Osteoblast (primary cell): ENCODE results near the gene CHCHD1. TPM values are rescaled to one million over a fixed set of nuclear protein-coding genes. Genes with fewer than 3 reads are reported as not detected.
A peak's percentile ranks its signal among the peaks of the same experiment; 100 is the strongest.

Experiments
- DNase-seq: peaks from one replicate; pipeline ENCODE4 v3.0.0; 2011; ENCODE audit warnings: low spot score, mixed read lengths; ENCODE audit not compliant: insufficient read length; ENCODE audit errors: missing footprints
- H2AFZ ChIP-seq: 2 replicates; pipeline ENCODE4 v1.6.0; 2011; ENCODE audit warnings: mild to moderate bottlenecking, low read length
- H3K27ac ChIP-seq: 2 replicates; pipeline ENCODE4 v1.5.1; 2011; ENCODE audit warnings: mild to moderate bottlenecking, low read depth, low read length, moderate library complexity
- H3K27me3 ChIP-seq: 2 replicates; pipeline ENCODE4 v1.6.0; 2012; ENCODE audit warnings: mild to moderate bottlenecking, control low read depth, inconsistent platforms, low read length, moderate library complexity; ENCODE audit not compliant: insufficient read depth
- H3K36me3 ChIP-seq: 2 replicates; pipeline ENCODE4 v1.5.1; 2011; ENCODE audit warnings: mild to moderate bottlenecking, low read length, control low read depth, moderate library complexity; ENCODE audit not compliant: insufficient read depth
- H3K4me1 ChIP-seq: 2 replicates; pipeline ENCODE4 v1.5.1; 2011; ENCODE audit warnings: mild to moderate bottlenecking, low read length, control low read depth, moderate library complexity; ENCODE audit not compliant: insufficient read depth
- H3K4me2 ChIP-seq: 2 replicates; pipeline ENCODE4 v1.6.0; 2011; ENCODE audit warnings: mild to moderate bottlenecking, low read length; ENCODE audit not compliant: insufficient read depth
- H3K4me3 ChIP-seq: fragments of 200-600 bp; sonication (generic); 3 replicates; pipeline ENCODE4 v1.5.1; 2012; ENCODE audit warnings: mild to moderate bottlenecking, low read length, inconsistent platforms; ENCODE audit not compliant: insufficient read depth
- H3K79me2 ChIP-seq: 2 replicates; pipeline ENCODE4 v1.6.0; 2012; ENCODE audit warnings: mild to moderate bottlenecking, low read length, control low read depth, inconsistent platforms; ENCODE audit not compliant: insufficient read depth
- H3K9me3 ChIP-seq: 2 replicates; pipeline ENCODE4 v1.5.1; 2011; ENCODE audit warnings: low read depth, low read length, control low read depth
- H4K20me1 ChIP-seq: 2 replicates; pipeline ENCODE4 v1.6.0; 2012; ENCODE audit warnings: mild to moderate bottlenecking, low read length, control low read depth; ENCODE audit not compliant: insufficient read depth
- CTCF ChIP-seq: IDR thresholded peaks from 2 replicates; pipeline ENCODE4 v1.5.1; 2011; ENCODE audit warnings: mild to moderate bottlenecking, low read depth, low read length, moderate library complexity; ENCODE audit errors: extremely low read depth
- total RNA-seq: library from RNA; depleted of rRNA; stranded (reverse); fragments of >200 nt; gene quantifications from 2 replicates; pipeline ENCODE4 v1.2.3, GENCODE V29; 2012

The CHCHD1 gene
- total RNA-seq, 1 donor, result 12.7 TPM

- peak overlapping the region; percentile 88 for H3K4me2 ChIP-seq
- no peak for TF ChIP-seq CTCF
- H3K4me1 ChIP-seq, result peaks cover 31% of the 10 kb centered on the region
- H2AFZ ChIP-seq, result peak overlapping the region; percentile 96
- peaks cover 12% of the 10 kb centered on the region for H4K20me1 ChIP-seq
- H3K79me2 ChIP-seq, result peaks cover 61% of the 10 kb centered on the region
- peak overlapping the region; percentile 87 for H3K4me3 ChIP-seq
- no peaks in the 10 kb centered on the region for H3K9me3 ChIP-seq
- H3K27me3 ChIP-seq, result no peaks in the 10 kb centered on the region
- DNase-seq, result no peak
- peak overlapping the region; percentile 99 for H3K27ac ChIP-seq
- H3K36me3 ChIP-seq, result peaks cover 15% of the 10 kb centered on the region
These were observed 38.4 kb upstream of the CHCHD1 start for GRCh38 chr10:73743327-73743904.

GRCh38 chr10:73743905-73744663 is 37.8 kb upstream of the CHCHD1 start, which contains the start of gene SEC24C:
Gene SEC24C (plus strand): TSS chr10:73744372. CDS start chr10:73746833, 2,461 bp downstream.
- Histone ChIP-seq H3K4me1 (peaks cover 31% of the 10 kb centered on the region), H3K9me3 (no peaks in the 10 kb centered on the region), H3K27me3 (no peaks in the 10 kb centered on the region), H3K36me3 (peaks cover 19% of the 10 kb centered on the region), H3K79me2 (peaks cover 67% of the 10 kb centered on the region), H2AFZ (peak within 1 kb of the TSS; percentile 96), H3K4me2 (peak within 1 kb of the TSS; percentile 88), H4K20me1 (peaks cover 14% of the 10 kb centered on the region), H3K4me3 (peak within 1 kb of the TSS; percentile 87), H3K27ac (peak within 1 kb of the TSS; percentile 99)
- TF ChIP-seq CTCF, result no peak
- peak; percentile 95 for DNase-seq

- H3K4me2 ChIP-seq, result peak overlapping the region; percentile 88
- peak overlapping the region; percentile 99 for H3K27ac ChIP-seq
- peaks cover 14% of the 10 kb centered on the region for H4K20me1 ChIP-seq
- no peaks in the 10 kb centered on the region for H3K27me3 ChIP-seq
- peak overlapping the region; percentile 96 for H2AFZ ChIP-seq
- no peak for TF ChIP-seq CTCF
- peaks cover 22% of the 10 kb centered on the region for H3K36me3 ChIP-seq
- H3K4me1 ChIP-seq, result peaks cover 31% of the 10 kb centered on the region
- H3K79me2 ChIP-seq, result peaks cover 71% of the 10 kb centered on the region
- peak; percentile 84 for DNase-seq
- H3K4me3 ChIP-seq, result peak overlapping the region; percentile 87
- H3K9me3 ChIP-seq, result no peaks in the 10 kb centered on the region
These were observed 37.2 kb upstream of the CHCHD1 start for GRCh38 chr10:73744664-73744975.

GRCh38 chr10:73746721-73747120 is 35.1 kb upstream of the CHCHD1 start:
- Histone ChIP-seq H3K4me2 (no peak overlapping the region), H3K9me3 (no peaks in the 10 kb centered on the region), H2AFZ (no peak overlapping the region), H3K27me3 (no peaks in the 10 kb centered on the region), H3K27ac (no peak overlapping the region), H3K36me3 (peaks cover 41% of the 10 kb centered on the region), H3K79me2 (peaks cover 88% of the 10 kb centered on the region), H3K4me1 (peaks cover 28% of the 10 kb centered on the region), H4K20me1 (peaks cover 24% of the 10 kb centered on the region), H3K4me3 (no peak overlapping the region)
- TF ChIP-seq CTCF, result no peak
- no peak for DNase-seq
